Peyer's patch (tissue), 4 donors: ENCODE data around the gene USP40.

Experiments used
- POLR2A ChIP-seq, 2 donors: fragments of 450-650 bp; IDR thresholded peaks; one replicate each; pipeline ENCODE4 v1.5.1; 2017; ENCODE audit warnings: antibody characterized with exemption in 2 of 2, mild to moderate bottlenecking in 2 of 2, moderate library complexity in 2 of 2
- TF ChIP-seq, protein P1 (sequence below), 6 experiments: fragments of 450-650 bp in 4 of 6; fragments of 200-600 bp in 2 of 6; sonication (generic) in 1 of 6; IDR thresholded peaks; one replicate each; pipeline ENCODE4 v1.5.1; 2017 to 2019; ENCODE audit warnings: antibody characterized with exemption in 6 of 6, mild to moderate bottlenecking in 3 of 6, moderate library complexity in 1 of 6

DNA sequence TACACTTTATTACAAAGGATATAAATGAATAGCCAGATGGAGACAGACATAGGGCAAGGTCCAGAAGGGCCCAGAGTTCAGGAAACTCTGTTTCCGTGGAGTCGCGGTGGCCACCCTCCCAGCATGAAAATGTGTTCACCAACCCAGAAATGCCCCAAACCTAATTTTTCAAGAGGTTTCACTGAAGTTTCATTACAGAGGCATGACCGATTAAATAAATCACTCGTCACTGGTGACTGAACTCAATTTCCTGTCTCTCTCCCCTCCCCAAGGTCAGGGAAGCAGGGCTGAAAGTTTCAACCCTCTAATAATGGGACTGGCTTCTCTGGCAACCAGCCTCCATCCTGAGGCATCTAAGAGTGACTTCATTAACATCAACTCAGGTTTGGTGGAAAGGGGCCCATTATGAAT, 22.4 kb downstream of the USP40 start:
- TF ChIP-seq POLR2A (IDR thresholded peaks at IDR 0.05): no peak
- TF ChIP-seq, protein P1, sequence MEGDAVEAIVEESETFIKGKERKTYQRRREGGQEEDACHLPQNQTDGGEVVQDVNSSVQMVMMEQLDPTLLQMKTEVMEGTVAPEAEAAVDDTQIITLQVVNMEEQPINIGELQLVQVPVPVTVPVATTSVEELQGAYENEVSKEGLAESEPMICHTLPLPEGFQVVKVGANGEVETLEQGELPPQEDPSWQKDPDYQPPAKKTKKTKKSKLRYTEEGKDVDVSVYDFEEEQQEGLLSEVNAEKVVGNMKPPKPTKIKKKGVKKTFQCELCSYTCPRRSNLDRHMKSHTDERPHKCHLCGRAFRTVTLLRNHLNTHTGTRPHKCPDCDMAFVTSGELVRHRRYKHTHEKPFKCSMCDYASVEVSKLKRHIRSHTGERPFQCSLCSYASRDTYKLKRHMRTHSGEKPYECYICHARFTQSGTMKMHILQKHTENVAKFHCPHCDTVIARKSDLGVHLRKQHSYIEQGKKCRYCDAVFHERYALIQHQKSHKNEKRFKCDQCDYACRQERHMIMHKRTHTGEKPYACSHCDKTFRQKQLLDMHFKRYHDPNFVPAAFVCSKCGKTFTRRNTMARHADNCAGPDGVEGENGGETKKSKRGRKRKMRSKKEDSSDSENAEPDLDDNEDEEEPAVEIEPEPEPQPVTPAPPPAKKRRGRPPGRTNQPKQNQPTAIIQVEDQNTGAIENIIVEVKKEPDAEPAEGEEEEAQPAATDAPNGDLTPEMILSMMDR (IDR thresholded peaks at IDR 0.05): no peak
